Measurements from ENCODE around the gene NCBP3. TPM values are rescaled to one million over a fixed set of nuclear protein-coding genes. Genes with fewer than 3 reads are reported as not detected.
"Not testable (repeated sequence)": the region's sequence is repeated elsewhere in the genome, so short reads cannot be mapped to it uniquely, and the experiment has no call there.

NCBP3 gene
- total and polyA plus RNA-seq, 8 donors: 7.6 to 40.6 (median 23.6) TPM

GRCh38 chr17:3788200-3788599, 57.8 kb downstream of the NCBP3 start:
- Histone ChIP-seq H3K27ac (no peak overlapping the region), H3K9me3 (no peaks in the 10 kb centered on the region), H3K4me3 (no peak overlapping the region), H3K36me3 (no peaks in the 10 kb centered on the region), H3K27me3 (peaks cover 0 to 4% (median 0%) of the 10 kb centered on the region in 3 donors), H3K4me1 (peaks cover 0 to 21% (median 11%) of the 10 kb centered on the region in 4 donors)
- WGBS, 5 donors: 57 to 84% (median 66%) methylated on average over 2 of the region's 2 CpGs
- TF ChIP-seq POLR2AphosphoS5 (IDR thresholded peaks at IDR 0.05) (no peak), POLR2A (IDR thresholded peaks at IDR 0.05) (no peak), CTCF (IDR thresholded peaks at IDR 0.05) (no peak), EP300 (IDR thresholded peaks at IDR 0.05) (no peak)
- no peak for DNase-seq
- intact Hi-C loops (cut with DNase I; ENCODE audit: low total_unique reads): no loop called here

- DNase-seq; H3K4me3 ChIP-seq; H3K27ac ChIP-seq; H3K36me3 ChIP-seq; intact Hi-C loops (cut with DNase I; ENCODE audit: low total_unique reads); H3K9me3 ChIP-seq; H3K4me1 ChIP-seq: not testable (repeated sequence)
- WGBS, 5 donors: 79 to 86% (median 84%) methylated on average over 5 of the region's 5 CpGs
- H3K27me3 ChIP-seq: peaks cover 0 to 12% (median 0%) of the 10 kb centered on the region in 3 donors
Measured at GRCh38 chr17:3785323-3785722, 60.7 kb downstream of the NCBP3 start.

GRCh38 chr17:3782751-3783150, 63.3 kb downstream of the NCBP3 start:
- no peaks in the 10 kb centered on the region for H3K9me3 ChIP-seq
- H3K27me3 ChIP-seq: peaks cover 0 to 12% (median 0%) of the 10 kb centered on the region in 3 donors
- intact Hi-C loops (cut with DNase I; ENCODE audit: low total_unique reads): no loop called here
- 75 to 76% (median 76%) methylated on average over 8 of the region's 8 CpGs for WGBS, 5 donors
- no peak for DNase-seq
- H3K4me3 ChIP-seq: no peak overlapping the region
- no peak overlapping the region for H3K27ac ChIP-seq
- H3K4me1 ChIP-seq: no peaks in the 10 kb centered on the region
- H3K36me3 ChIP-seq: no peaks in the 10 kb centered on the region
- TF ChIP-seq POLR2A (IDR thresholded peaks at IDR 0.05) (no peak), EP300 (IDR thresholded peaks at IDR 0.05) (no peak), CTCF (IDR thresholded peaks at IDR 0.05) (no peak), POLR2AphosphoS5 (IDR thresholded peaks at IDR 0.05) (no peak)

- intact Hi-C loops (cut with DNase I; ENCODE audit: low total_unique reads): no loop called here
- Histone ChIP-seq H3K27me3 (peaks cover 0 to 12% (median 0%) of the 10 kb centered on the region in 3 donors), H3K36me3 (no peaks in the 10 kb centered on the region), H3K27ac (no peak overlapping the region), H3K4me3 (no peak overlapping the region), H3K4me1 (no peaks in the 10 kb centered on the region), H3K9me3 (no peaks in the 10 kb centered on the region)
- WGBS, 5 donors: 60 to 80% (median 74%) methylated on average over 6 of the region's 6 CpGs
- no peak for DNase-seq
- TF ChIP-seq EP300 (IDR thresholded peaks at IDR 0.05): no peak
- TF ChIP-seq POLR2A (IDR thresholded peaks at IDR 0.05): no peak
- no peak for TF ChIP-seq CTCF (IDR thresholded peaks at IDR 0.05)
- TF ChIP-seq POLR2AphosphoS5 (IDR thresholded peaks at IDR 0.05): no peak
Measured at GRCh38 chr17:3780986-3781385, 65.1 kb downstream of the NCBP3 start.

- intact Hi-C loops (cut with DNase I; ENCODE audit: low total_unique reads): no loop called here
- Histone ChIP-seq H3K27me3 (peaks cover 0 to 6% (median 0%) of the 10 kb centered on the region in 3 donors), H3K4me3 (no peak overlapping the region), H3K27ac (no peak overlapping the region), H3K9me3 (no peaks in the 10 kb centered on the region), H3K36me3 (no peaks in the 10 kb centered on the region), H3K4me1 (no peaks in the 10 kb centered on the region)
- 84 to 87% (median 86%) methylated on average over 20 of the region's 20 CpGs for WGBS, 5 donors
- no peak for DNase-seq
- TF ChIP-seq EP300 (IDR thresholded peaks at IDR 0.05) (no peak), POLR2A (IDR thresholded peaks at IDR 0.05) (no peak), CTCF (IDR thresholded peaks at IDR 0.05) (no peak)
Measured at GRCh38 chr17:3777366-3778120, 68.5 kb downstream of the NCBP3 start.
